Endothelial cell of umbilical vein (primary cell): ENCODE measurements around the gene BRSK2. TPM values are rescaled to one million over a fixed set of nuclear protein-coding genes. Genes with fewer than 3 reads are reported as not detected.

Experiments
- BruUV-seq: library from RNA; stranded (reverse); fragments of 400-500 nt; replicated peaks from 2 replicates; lab custom pipeline; 2021; lab: Mats Ljungman, UMichigan
- CTCF ChIA-PET: fragments of 300-600, 350-600 bp; sonication (Branson Sonifier 250); formaldehyde crosslinking; loops from one replicate; lab custom pipeline; 2021; ENCODE audit warnings: antibody characterized with exemption, inconsistent platforms; lab: Charles Lee
- POLR2A ChIA-PET: fragments of 300-600, 350-600 bp; sonication (Branson Sonifier 250); formaldehyde crosslinking; loops from one replicate; lab custom pipeline; 2021; ENCODE audit warnings: antibody characterized with exemption, inconsistent platforms; lab: Charles Lee
- DNase-seq: peaks from one replicate; pipeline ENCODE4 v3.0.0-alpha.2; 2011; ENCODE audit warnings: low read depth, low spot score
- FAIRE-seq: peaks from 2 replicates; lab custom pipeline; 2011; peaks lifted over from hg19 to GRCh38; lab: Jason Lieb, UNC
- H2AFZ ChIP-seq: 2 replicates; pipeline ENCODE4 v1.6.0; 2012; ENCODE audit warnings: low read depth, low read length, control low read depth, inconsistent platforms
- H3K27ac ChIP-seq: 2 replicates; pipeline ENCODE4 v1.5.1; 2011; ENCODE audit warnings: low read depth, mild to moderate bottlenecking, control low read depth, low read length, moderate library complexity; ENCODE audit not compliant: insufficient read depth
- H3K27me3 ChIP-seq, 2 experiments: 2 replicates each; pipeline versions ENCODE4 v1.6.0 to v1.6.1; 2011; ENCODE audit warnings: low read length in 2 of 2, mixed read lengths in 1 of 2; ENCODE audit not compliant: control insufficient read depth in 2 of 2, insufficient read depth in 2 of 2
- H3K36me3 ChIP-seq, 2 experiments: 2 replicates in 1 of 2; 3 replicates in 1 of 2; pipeline ENCODE4 v1.5.1; 2011; ENCODE audit warnings: low read length in 2 of 2, mild to moderate bottlenecking in 1 of 2, moderate library complexity in 1 of 2; ENCODE audit not compliant: control insufficient read depth in 2 of 2, insufficient read depth in 2 of 2; ENCODE audit errors: extremely low read depth in 1 of 2
- H3K4me1 ChIP-seq: 3 replicates; pipeline ENCODE4 v1.5.1; 2011; ENCODE audit warnings: mild to moderate bottlenecking, low read length; ENCODE audit not compliant: control insufficient read depth, insufficient read depth; ENCODE audit errors: extremely low read depth
- H3K4me2 ChIP-seq: 2 replicates; pipeline ENCODE4 v1.6.1; 2011; ENCODE audit warnings: low read length, control low read depth, mixed read lengths; ENCODE audit not compliant: insufficient read depth
- H3K4me3 ChIP-seq, 3 experiments: fragments of 200-600 bp in 1 of 3; sonication (generic), shearing (Covaris generic) in 1 of 3; replicated peaks in 1 of 3; 2 replicates each; pipeline ENCODE4 v1.5.1; 2011 to 2016; ENCODE audit warnings: control low read depth in 3 of 3, low read length in 3 of 3, mild to moderate bottlenecking in 2 of 3, inconsistent platforms in 1 of 3, low read depth in 1 of 3, moderate library complexity in 1 of 3; ENCODE audit not compliant: insufficient read depth in 1 of 3
- H3K79me2 ChIP-seq: 2 replicates; pipeline ENCODE4 v1.6.0; 2012; ENCODE audit warnings: low read length, inconsistent platforms; ENCODE audit not compliant: control insufficient read depth, insufficient read depth
- H3K9ac ChIP-seq: replicated peaks from 2 replicates; pipeline ENCODE3; 2011; ENCODE audit warnings: low read length, control low read depth; ENCODE audit not compliant: insufficient read depth; ENCODE audit errors: extremely low read depth
- H3K9me1 ChIP-seq: replicated peaks from 3 replicates; pipeline ENCODE4 v1.6.0; 2011; ENCODE audit warnings: mild to moderate bottlenecking, low read length; ENCODE audit not compliant: control insufficient read depth, insufficient read depth; ENCODE audit errors: extremely low read depth
- H3K9me3 ChIP-seq: replicated peaks from 2 replicates; pipeline ENCODE4 v1.5.1; 2012; ENCODE audit warnings: low read length, inconsistent platforms; ENCODE audit not compliant: control insufficient read depth, insufficient read depth
- H4K20me1 ChIP-seq: replicated peaks from 2 replicates; pipeline ENCODE3; 2011; ENCODE audit warnings: mild to moderate bottlenecking, low read length; ENCODE audit not compliant: control insufficient read depth, insufficient read depth; ENCODE audit errors: extremely low read depth
- CTCF ChIP-seq, 2 donors: IDR thresholded peaks; 1 replicate in 1 of 2; 2 replicates in 1 of 2; pipeline ENCODE4 v1.5.1; 2011; ENCODE audit warnings: low read length in 2 of 2, mild to moderate bottlenecking in 2 of 2, moderate library complexity in 2 of 2, control low read depth in 1 of 2, inconsistent platforms in 1 of 2, low read depth in 1 of 2; ENCODE audit not compliant: insufficient read depth in 1 of 2; ENCODE audit errors: extremely low read depth in 1 of 2
- FOS ChIP-seq: IDR thresholded peaks from 2 replicates; pipeline ENCODE4 v1.6.1; 2011; ENCODE audit warnings: mild to moderate bottlenecking, low read length, moderate library complexity, borderline replicate concordance; ENCODE audit not compliant: insufficient read depth
- GATA2 ChIP-seq: IDR thresholded peaks from 2 replicates; pipeline ENCODE4 v1.7.0; 2011; ENCODE audit warnings: low read depth, mild to moderate bottlenecking, moderate library complexity, mixed read lengths, low read length; ENCODE audit not compliant: insufficient read length, insufficient read depth
- JUN ChIP-seq: IDR thresholded peaks from 2 replicates; pipeline ENCODE4 v1.6.1; 2011; ENCODE audit warnings: borderline replicate concordance, low read depth; ENCODE audit not compliant: insufficient read length, insufficient read depth
- MAX ChIP-seq: IDR thresholded peaks from 2 replicates; pipeline ENCODE4 v1.6.1; 2011; ENCODE audit not compliant: insufficient read depth, insufficient read length
- MYC ChIP-seq: IDR thresholded peaks from one replicate; pipeline ENCODE4 v1.6.1; 2011; ENCODE audit warnings: mild to moderate bottlenecking, low read depth, low read length
- POLR2A ChIP-seq: IDR thresholded peaks from 2 replicates; pipeline ENCODE4 v1.6.1; 2012; ENCODE audit warnings: low read depth, mild to moderate bottlenecking, control low read depth, low read length
- POLR2AphosphoS5 ChIP-seq: IDR thresholded peaks from 2 replicates; pipeline ENCODE4 v1.6.1; 2012; ENCODE audit warnings: low read depth, mild to moderate bottlenecking, control low read depth, low read length, moderate library complexity; ENCODE audit not compliant: insufficient read depth
- dilution Hi-C: fragments of 300-500 bp; cut with MboI; formaldehyde crosslinking; loops from one replicate; pipeline ENCODE4 v1.15.0; 2019; ENCODE audit warnings: low sequenced_read_pairs; ENCODE audit not compliant: extremely low pct_ligation_motif_present
- intact Hi-C: fragments of 100-400 bp; cut with micrococcal nuclease; formaldehyde crosslinking; loops from one replicate; pipeline ENCODE4 v1.10.0; 2022
- polyA plus RNA-seq, 4 experiments: library from polyadenylated mRNA; depleted of rRNA in 3 of 4; stranded (reverse) in 3 of 4; unstranded in 1 of 4; fragments of >200 nt; gene quantifications; 2 replicates each; pipeline versions ENCODE4 v1.2.1 to v1.2.3, GENCODE V29; 2011 to 2012; ENCODE audit warnings: missing spikeins in 1 of 4
- total RNA-seq: library from RNA; stranded (reverse); gene quantifications from 2 replicates; pipeline ENCODE4 v1.2.3, GENCODE V29; 2021

BRSK2 gene
- total and polyA plus RNA-seq, 2 donors (not counting 3 experiments of a cell fraction or from before 2014, with no cell fraction given), result 0.08 to 0.20 TPM

DNA sequence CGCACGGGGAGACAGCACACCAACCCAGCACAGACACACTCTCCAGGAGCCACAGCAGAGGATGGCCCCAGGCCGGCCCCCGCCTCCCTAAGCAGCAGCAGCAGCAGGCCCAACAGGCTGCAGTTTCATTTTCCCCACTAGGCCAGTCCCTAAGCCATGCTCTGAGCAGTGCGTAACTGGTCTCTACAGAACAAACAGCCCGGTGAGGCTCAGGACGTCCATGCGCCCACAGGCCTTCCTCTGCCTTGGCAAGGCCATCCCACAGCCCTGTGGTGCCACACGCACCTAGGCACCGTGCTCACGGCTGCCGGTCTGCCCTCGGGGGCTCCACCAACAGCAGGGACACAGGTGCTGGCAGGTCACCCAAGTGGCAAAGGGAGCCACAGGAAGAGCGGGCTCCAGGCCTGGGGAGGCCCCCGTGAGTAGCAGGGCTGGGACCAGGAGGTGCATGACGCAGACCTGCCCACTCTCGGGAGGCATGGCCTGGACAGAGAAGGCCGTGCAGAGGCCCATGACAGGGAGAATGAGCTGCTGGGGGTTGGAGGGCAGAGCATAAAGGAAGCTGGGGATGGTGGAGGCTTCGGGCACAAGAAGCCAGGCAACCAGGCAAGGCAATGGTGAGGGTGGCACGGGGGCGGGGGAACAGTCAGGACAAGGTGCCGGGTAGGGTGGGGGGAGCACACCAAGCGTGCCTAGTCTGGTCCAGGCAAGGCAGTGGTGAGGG, 98.3 kb downstream of the BRSK2 start:
- H2AFZ ChIP-seq, result no peak overlapping the region
- H3K27ac ChIP-seq, result no peak overlapping the region
- H4K20me1 ChIP-seq, result peaks cover 2% of the 10 kb centered on the region
- H3K27me3 ChIP-seq, result no peaks in the 10 kb centered on the region
- no peak overlapping the region for H3K9ac ChIP-seq
- no peak for TF ChIP-seq JUN
- no peak for TF ChIP-seq FOS
- TF ChIP-seq POLR2A, result no peak
- no peak for TF ChIP-seq MYC
- TF ChIP-seq CTCF (IDR thresholded peaks at IDR 0.05; ENCODE audit: extremely low read depth in 1 of 2, insufficient read depth in 1 of 2, low read depth in 1 of 2, low read length in 2 of 2), result no peak
- TF ChIP-seq MAX, result no peak
- no peak for TF ChIP-seq GATA2
- TF ChIP-seq POLR2AphosphoS5, result no peak
- peaks cover 16% of the 10 kb centered on the region for H3K79me2 ChIP-seq
- no peaks in the 10 kb centered on the region for H3K9me3 ChIP-seq
- no peak for DNase-seq
- dilution Hi-C loops, result no loop called here
- POLR2A ChIA-PET, result interaction anchor here (0.7 kb wide), 1 partner anchor 757 kb away, joined by 9 read pairs; no protein-coding TSS in a partner anchor
- FAIRE-seq, result no peak
- no peak overlapping the region for H3K4me3 ChIP-seq
- BruUV-seq, result no TSS peak
- CTCF ChIA-PET, result no interaction called here
- no peaks in the 10 kb centered on the region for H3K9me1 ChIP-seq
- no peak overlapping the region for H3K4me2 ChIP-seq
- H3K36me3 ChIP-seq, result no peaks in the 10 kb centered on the region
- intact Hi-C loops, result no loop called here
- no peaks in the 10 kb centered on the region for H3K4me1 ChIP-seq
